Measurements from ENCODE around the gene COX8C.
A peak's percentile ranks its signal among the peaks of the same experiment; 100 is the strongest.
"Not testable (repeated sequence)": the region's sequence is repeated elsewhere in the genome, so short reads cannot be mapped to it uniquely, and the experiment has no call there.

Gene COX8C

DNA sequence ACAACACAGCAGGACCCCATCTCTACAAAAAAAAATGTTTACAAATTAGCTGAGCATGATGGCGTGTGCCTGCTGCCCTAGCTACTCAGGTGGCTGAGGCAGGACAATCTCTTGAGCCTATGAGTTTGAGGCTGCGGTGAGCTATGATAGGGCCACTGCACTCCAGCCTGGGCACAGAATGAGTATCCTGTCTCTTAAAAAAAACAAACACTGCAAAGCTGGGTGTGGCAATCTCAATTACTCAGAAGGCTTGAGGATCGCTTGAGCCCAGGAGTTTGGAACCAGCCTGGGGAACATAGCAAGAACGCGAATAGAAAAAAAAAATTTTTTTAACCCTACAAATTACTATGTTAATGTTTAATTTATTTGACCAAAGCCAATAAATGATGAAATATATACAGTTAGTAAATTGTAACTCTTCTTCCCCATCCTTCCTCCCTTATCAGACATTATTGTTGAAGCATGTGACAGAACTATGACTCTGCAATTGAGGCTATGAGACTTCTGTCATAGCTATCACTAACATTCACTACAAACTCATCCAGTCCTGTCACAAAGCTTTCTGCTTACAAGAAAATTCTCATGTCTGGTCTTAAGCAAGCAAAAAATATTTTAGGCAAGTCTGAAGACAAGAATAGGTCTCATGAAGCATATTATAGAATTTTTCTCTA is 23.9 kb upstream of the COX8C start:
- no peak for DNase-seq

DNA sequence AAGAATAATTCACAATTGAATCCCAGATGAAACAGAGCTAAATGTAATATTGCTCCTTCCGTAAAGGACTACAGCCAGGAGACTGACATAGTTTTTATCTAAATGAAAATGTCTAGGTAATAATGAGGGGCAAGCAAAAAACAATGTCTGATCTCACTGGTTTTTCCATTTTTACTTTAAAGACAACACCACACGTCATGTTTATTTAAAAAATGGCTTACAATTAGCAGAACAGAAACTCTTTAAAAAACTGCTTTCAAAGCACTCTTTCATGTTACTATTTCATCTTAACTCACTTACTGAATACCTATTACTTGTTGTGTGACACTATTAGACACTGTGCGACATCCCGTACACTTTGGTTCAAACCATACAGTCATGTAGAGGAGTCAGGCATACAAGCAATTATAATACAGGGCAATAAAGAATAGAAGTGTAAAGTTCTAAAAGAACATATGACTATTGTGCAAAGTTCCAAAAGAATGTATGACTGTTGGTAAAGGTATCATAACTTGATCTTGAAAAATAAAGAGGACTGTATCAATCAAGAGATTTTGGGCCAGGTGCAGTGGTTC is 23.3 kb upstream of the COX8C start:
- DNase-seq = no peak

DNA sequence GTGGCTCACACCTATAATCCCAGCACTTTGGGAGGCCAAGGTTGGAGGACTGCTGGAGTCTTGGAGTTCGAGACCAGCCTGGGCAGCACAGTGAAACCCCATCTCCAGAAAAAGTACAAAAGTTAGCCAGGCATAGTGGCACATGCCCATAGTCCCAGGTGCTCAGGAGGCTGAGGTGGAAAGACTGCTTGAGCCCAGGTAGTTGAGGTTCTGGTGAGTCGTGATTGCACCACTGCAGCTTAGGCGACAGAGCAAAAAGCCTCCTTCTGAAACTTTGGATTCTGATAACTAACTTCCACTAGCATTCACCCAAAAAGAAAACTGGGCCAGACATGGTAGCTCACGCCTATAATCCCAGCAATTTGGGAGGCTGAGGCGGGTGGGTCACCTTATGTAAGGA is 20.8 kb upstream of the COX8C start:
- no peak for DNase-seq

DNA sequence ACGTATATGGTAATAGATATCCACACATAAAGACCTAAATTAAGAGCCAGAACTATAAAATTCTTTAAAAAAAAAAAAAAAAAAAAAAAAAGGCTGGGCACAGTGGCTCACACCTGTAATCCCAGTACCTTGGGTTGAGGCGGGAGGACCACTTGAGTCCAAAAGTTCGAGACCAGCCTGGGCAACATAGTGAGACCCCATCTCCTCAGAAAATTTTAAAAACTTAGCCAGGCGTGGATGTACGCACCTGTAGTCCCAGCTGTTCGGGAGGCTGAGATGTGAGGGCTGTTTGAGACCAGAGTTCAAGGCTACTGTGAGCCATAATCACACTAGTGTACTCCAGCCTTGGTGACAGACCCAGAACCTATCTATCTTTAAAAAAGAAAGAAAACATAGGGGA is 18.4 kb upstream of the COX8C start:
- DNase-seq = no peak

DNA sequence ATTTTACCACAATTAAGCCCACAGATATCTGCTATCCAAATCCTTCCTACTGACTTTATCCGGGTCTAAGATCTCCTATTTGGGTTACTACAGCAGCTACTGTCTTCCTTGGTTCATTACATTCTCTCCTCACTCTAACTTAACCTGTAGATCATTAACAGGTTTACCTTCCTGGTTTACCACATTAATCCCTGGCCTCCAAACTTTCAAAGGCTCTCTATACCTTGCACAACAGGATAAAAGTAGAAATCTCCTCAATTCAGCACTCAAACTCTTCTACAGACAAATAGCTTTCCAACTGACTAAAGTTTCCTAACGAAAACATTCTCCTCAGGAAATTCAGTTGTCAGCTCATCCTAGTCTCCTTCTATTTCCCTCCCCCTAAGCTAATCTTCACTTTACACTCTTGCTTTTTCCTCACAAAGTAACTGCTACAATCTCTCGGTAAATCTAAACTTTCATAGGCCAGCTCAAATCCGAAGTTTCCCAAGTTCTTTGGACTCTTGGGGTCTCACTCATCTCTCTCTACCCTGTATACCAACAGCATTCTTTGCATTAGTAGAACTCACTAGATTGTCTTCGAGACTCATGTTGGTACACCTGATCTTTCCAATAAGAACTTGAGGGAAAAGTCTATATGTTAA is 16.9 kb upstream of the COX8C start:
- DNase-seq = no peak

DNA sequence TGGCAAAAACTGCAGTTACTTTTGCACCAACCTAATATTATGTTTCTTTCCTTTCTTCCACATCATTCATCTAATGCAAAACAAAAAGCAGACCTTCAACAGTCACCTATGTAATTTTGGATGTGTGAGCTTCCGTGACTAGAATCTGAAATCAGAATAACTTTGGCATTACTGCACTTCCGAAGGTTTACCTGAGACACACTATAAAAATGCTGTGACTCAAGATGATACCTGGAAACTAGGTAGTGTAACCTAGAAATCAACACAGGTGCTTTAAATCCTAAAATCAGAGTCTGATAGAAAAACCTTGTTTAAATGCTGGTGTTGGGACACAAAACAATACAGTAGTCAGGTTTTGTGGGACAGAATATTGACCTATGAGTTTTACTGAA is 16.4 kb upstream of the COX8C start:
- no peak for DNase-seq

DNA sequence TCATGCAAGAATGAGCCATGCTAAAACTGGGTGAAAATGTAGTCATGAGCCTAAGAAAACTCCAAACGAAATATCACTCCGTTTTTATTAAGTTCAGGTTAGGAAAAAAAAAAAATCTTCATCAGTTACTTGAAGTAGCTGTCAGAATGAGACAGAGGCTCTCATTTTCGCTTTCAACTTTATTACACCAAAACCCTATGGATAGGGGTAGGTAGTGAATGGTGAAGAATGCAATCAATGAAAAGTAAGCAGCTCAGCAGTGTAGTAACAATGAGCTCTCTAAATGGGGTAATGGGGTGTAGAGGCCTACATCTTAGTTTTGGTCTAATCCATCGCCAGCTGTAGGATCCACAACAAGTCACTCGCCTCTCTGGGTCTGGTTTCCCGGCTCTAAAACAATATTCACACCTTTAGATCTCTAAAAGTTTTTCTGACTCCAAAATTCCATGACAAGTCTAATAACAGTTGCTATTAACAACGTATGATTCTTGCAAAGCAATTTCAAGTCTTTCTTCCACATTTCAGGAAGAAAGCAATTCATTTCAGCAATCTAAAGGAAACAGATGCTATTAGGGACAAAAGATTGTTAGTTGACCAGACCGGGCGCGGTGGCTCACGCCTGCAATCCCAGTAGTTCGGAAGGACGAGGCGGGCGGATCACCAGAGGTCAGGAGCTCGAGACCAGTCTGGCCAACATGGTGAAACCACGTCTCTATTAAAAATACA is 15.8 kb upstream of the COX8C start:
- DNase-seq = no peak

DNA sequence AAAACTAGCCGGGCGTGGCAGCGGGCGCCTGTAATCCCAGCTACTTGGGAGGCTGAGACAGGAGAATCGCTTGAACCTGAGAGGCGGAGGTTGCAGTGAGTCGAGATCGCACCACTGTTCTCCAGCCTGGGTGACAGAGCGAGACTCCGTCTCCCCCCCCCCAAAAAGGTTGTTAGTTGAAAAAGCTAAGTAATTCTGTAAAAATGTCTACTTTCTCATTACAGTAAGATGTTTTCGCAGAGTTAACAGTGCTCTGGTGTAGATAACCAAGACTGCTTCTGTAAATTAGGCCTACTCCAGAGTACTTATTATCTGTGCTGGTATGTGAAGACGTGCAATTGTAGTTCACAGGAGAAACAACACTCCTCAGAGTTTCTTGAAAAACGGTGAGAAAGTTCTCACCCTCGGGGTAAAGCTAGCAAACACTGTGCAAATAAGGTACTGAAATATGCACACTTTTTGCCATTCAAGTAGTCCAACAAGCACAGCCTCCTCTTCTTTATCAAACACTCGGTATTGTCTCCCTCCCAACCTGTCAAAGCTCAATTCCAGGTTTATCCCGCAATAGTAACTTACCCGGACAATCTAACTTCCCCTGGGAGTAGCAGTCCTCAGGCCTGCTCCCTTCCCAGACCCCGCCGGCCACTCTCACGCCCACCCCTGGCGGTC is 15.1 kb upstream of the COX8C start:
- no peak for DNase-seq

DNA sequence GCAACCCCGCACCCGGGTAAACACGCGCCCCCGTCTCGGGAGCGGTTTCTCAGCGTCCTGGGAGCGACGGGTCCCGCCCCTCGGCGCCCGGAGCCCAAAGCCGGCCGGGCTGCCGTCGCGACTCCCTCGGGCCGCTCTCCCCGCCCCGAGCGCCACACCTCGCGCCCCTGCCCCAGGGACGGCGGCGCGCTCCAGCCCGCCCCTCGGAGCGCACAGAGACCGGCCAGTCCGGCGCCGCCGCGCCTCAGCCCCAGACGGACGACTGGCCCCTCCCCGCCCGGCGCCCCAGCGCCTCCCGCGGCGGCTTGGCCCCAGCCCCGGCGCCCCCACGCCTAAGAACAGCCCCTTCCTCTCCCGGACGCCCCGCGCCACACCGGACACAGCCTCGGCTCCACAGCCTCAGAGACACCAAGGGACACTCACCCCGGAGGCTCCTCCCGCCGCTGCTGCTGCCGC is 14.6 kb upstream of the COX8C start:
- DNase-seq = peak; percentile 48

DNA sequence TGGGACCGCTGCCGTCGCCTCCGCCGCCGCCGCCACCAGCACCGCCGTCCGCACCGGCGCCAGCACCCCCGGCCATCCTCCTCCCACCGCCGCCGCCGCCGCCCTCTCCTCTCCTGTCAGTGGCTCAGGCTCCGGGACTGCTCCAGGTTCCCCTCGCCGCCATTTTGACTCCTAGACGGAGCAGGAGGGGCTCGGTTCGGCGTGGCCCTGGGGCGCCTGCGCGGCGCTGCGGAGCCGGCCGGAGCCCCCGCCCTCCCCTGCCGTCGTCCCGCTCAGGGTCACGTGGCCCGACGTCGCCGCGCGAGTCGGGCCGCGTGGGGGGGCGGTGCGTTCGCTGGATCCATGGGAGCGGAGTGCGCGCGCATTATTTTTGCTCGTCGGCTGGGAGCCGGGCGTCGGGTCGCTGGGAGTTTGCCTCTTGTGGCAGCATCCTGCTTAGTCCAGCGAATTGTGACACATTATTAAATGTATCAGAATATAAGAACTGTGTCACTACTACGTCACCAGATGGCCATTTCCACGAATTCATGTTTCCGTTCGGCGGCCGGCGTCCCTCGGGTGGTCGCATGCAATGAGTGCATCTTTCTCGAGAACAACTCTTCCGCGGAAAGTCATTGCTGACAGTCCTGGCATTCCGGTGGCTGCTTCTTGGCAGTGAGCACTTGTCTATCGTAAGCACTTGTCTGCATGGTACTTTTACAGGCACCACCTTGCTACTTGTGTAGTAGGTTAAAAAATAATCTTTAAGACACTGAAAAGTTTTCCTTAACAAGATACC is 13.9 kb upstream of the COX8C start, which contains the start of gene BTBD7:
Gene BTBD7 (minus strand): TSS at position 184 of the 778 bp plus-strand sequence. CDS start 36,985 bp downstream, outside the sequence.
- DNase-seq = peak; percentile 96

DNA sequence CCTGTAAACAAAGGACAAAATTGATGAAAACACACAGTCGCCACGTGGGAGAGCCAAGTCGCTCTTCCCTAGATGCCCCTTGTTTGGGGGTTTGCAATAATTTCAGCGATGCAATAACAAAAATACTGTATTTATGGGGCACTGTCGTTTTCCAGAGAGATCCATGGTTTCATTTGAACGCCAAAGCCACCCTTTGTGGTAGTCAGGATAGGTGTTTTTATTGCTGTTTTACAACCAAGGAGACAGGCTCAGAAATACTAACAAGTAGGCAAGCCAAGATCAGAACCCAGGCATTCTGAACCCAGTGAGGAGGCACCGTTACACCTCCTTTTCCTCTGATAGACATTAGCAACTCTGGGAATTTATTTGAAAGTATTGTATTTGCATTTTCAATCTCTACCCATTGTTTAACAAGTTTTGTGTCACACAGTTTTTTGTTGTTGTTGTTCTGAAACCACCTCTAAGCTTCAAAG is 13.3 kb upstream of the COX8C start:
- DNase-seq = no peak

DNA sequence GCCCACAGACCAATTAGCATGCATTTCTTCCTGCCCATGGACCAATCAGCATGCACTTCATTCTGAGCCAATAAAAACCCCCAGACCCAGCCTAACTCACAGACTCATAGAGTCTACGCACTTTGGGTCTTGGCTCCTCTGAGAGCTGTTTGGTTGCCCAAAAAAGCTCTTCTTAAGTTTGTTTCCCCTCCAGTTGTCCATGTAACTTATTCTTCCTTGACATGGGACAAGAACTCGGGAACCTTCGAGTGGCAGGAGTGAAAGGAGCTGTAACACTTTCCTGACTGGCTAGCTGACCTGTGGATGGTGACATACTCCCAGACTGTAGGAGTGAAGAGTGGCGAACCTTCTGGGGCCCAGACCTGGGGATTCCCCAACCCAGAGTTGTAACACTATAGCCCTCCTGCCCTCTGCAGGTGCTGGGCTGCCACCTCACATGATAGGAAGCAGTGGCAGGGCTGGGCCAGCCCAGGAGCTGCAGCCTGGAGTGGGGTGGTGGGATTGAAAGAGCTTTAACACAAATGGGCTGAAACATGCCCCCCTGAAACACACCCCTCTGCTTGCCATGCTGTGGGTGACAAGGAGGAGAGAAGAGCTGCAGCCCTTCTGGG is 9.7 kb upstream of the COX8C start:
- no peak for DNase-seq

DNA sequence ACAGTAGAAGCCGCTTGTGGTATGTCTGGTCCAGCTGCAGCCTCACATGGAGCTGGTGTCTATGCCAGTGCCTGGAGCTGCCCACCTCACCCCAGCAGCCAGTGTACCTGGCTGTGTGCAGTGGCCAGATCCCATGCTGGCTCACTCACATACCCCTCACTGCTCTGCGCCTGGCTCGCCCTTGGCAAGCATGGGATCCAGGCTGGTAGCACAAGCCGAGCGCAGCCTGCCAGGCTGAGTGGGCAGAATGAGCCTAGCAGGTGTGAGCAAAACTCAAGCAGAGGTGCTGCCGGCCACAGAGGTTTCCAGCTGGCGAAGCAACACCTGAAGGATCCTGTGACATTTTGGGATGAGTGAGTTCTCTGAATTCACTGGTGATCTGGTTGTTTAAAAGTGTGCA is 9.1 kb upstream of the COX8C start:
- no peak for DNase-seq

DNA sequence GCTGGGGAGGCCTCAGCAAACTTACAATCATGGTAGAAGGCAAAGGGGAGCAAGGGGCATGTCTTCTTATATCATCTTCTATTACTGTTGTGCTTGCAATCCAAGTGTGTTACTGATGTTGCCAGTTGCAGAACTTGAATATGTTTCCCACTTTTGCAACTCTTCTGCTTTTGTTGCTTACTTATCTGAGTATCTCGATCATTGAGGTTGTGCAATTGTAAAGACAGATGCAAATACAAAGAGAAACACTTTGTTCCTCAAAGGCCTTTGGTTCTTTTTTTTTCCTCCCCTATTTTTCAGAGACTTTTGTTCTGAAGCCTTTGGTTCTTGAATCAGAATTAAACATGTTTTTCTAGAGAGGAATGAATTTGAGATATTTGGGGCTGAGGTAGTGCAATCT is 3.7 kb upstream of the COX8C start:
- no peak for DNase-seq

DNA sequence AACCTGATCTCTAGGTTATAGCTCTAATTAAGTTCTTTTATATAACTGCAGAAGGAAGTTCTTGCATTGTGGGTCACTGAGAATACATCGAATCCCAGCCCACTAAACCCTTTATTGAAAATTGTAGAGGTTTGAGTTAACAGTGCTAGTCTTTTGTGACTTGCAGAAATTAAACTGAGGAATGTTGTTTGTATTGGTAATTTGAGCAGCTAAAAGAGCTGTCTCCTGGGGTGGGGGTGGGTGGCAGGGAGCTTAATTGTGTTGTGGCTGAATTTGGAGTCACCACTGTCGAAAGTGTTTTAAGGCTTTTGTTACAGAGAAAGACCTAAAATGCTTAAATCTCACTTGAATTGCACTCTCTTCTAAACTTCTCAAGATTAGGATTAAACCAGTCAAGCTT is 3.2 kb upstream of the COX8C start:
- no peak for DNase-seq

DNA sequence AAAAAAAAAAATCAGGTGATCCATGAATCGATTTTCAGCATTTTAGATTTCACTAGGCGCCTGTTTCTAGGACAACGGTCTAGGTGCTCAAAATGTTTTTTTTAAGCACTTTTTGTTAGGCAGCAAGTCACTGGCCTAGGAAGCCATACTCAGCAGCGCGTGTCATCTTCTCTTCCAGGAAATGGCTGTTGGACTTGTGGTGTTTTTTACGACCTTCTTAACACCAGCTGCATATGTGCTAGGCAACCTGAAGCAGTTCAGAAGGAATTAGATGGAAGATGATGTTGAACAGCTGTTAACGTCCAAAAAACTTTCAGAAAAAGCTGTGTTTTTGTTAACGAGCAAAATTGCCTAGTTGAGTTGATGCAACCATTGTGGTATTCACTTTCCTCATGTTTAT is 868 bp downstream of the COX8C start:
- DNase-seq = no peak

DNA sequence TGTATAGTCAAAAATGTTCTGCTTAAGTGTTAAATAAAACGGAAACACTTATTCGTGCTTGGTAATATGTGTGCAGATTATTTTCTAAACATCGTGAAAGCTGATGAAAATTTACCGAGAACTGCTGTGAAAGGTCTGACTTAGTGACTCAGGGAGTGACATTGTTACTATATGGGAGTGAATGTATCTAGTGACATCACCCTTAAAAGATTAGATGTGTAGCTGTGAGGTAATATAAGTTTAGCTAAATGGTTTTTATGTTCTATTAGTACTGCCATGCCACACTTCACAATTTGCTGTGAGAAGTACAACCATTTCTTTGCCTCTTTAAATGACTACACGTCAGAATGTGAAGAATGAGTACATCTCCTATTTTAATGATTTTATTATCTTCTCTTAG is 1.3 kb downstream of the COX8C start:
- no peak for DNase-seq

DNA sequence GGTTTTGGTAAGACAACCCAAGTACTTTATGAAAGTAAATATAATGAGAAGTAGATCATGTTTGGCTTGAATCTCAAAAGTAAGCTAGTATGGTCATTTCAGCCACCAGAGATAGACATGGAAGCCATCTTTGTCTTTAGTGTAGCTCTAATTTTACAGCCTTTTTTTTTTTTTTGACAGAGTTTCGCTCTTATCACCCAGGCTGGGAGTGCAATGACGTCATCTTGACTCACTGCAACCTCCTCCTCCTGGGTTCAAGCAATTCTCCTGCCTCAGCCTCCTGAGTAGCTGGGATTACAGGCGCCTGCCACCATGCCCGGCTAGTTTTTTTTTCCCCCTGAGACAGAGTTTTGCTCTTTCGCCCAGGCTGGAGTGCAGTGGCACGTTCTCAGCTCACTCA is 7.9 kb downstream of the COX8C start:
- DNase-seq = not testable (repeated sequence)

DNA sequence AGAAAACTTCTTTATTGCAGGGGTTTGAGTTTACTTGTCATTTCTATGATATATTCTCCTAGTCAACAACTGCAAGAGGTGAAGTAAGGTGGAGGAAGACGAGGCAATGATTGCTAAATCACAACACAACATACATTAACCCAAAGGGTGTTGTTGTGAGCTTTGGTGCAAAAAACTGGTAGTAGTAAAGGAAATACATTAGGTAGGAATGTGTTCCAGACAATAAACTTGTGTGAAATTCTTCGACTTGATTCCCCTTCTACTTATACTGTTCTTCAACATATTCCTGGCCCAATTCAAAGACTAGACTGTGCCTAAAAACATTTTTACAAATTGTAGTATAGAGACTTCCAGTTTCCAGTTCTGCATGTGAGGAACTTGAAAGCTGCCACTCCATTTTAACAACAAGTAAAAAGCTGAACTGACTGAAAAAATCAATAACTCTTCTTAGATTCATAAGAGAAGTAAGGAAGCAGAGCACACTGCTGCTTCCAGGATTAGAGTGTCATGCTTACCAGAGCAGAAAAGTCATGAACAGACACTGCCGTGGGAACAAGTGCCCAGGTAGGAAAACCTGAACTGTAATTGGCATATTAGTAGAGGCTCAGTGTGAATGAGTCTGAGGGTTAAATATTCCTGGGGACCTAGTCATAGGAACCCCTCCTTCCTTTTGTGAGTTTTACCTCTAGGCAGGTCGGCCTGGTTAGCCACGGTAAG is 22.2 kb downstream of the COX8C start:
- DNase-seq = no peak

DNA sequence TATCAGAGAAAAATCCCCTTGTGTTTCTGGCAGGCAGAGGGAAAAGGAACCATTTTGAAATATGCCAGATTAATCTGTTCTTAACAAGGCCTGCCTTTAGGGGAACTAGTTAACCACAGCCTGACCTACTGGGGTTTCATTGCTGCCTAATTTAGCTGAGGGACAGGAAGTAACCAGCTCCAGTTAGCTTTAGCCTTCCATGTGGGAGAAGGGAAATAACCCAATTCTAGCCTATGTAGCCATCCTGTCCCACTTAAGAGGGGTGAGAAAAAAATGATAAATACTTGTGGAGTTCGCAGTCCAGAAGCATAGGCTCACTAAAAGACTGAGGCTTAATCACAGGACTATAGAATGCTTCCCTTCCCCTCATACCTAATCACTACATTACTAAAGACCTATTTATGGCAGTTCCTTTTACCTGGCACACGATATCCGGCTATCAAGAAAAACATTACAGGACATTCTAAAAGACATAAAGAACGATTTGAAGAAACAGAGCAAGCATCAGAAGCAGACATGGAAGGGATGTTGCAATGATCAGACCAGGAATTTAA is 22.8 kb downstream of the COX8C start:
- DNase-seq = no peak

DNA sequence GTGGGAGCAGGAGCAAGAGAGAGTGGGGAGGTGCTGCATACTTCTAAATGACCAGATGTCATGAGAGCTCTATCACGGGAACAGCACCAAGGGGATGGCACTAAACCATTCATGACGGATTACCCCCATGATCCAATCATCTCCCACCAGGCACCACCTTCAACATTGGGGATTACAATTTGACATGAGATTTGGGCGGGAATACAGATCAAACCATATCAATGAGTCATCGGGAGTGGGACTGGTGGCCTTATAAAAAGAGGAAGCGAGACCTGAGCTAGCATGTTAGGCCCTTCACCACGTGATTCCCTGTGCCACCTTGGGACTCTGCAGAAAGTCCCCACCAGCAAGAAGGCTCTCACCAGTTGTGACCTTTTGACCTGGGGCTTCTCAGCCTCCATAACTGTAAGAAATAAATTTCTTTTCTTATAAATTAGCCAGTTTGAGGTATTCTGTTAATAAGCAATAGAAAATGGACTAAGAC is 28.7 kb downstream of the COX8C start:
- DNase-seq = no peak

All from left hindlimb (tissue), 1 donor.